Fibroblast of pulmonary artery (primary cell): ENCODE data around the gene LIMK2.
"Not testable (repeated sequence)": the region's sequence is repeated elsewhere in the genome, so short reads cannot be mapped to it uniquely, and the experiment has no call there.

Source experiments
- DNase-seq: peaks from one replicate; pipeline ENCODE4 v3.0.0-alpha.2; 2010; ENCODE audit warnings: low read depth
- H3K4me3 ChIP-seq: replicated peaks from 2 replicates; pipeline ENCODE4 v1.5.1; 2011; ENCODE audit warnings: low read depth, mild to moderate bottlenecking, control low read depth, low read length, moderate library complexity
- CTCF ChIP-seq: IDR thresholded peaks from 2 replicates; pipeline ENCODE4 v1.5.1; 2011; ENCODE audit warnings: mild to moderate bottlenecking, control low read depth, low read length, inconsistent platforms; ENCODE audit errors: missing control alignments

LIMK2 gene

GRCh38 chr22:31179345-31179744 lies 32.8 kb upstream of the LIMK2 start:
- no peak overlapping the region for H3K4me3 ChIP-seq
- TF ChIP-seq CTCF = no peak
- DNase-seq = no peak

- no peak overlapping the region for H3K4me3 ChIP-seq
- TF ChIP-seq CTCF = no peak
- DNase-seq = no peak
These were observed 28.1 kb upstream of the LIMK2 start for GRCh38 chr22:31184015-31184414.

GRCh38 chr22:31185056-31185455 lies 27.0 kb upstream of the LIMK2 start:
- H3K4me3 ChIP-seq = no peak overlapping the region
- DNase-seq = no peak
- no peak for TF ChIP-seq CTCF

GRCh38 chr22:31187627-31188026 lies 24.5 kb upstream of the LIMK2 start:
- TF ChIP-seq CTCF = no peak
- H3K4me3 ChIP-seq = no peak overlapping the region
- DNase-seq = no peak

GRCh38 chr22:31192513-31192912 lies 19.6 kb upstream of the LIMK2 start:
- TF ChIP-seq CTCF = no peak
- H3K4me3 ChIP-seq = no peak overlapping the region
- peak; percentile 49 for DNase-seq

- peak; percentile 4 for DNase-seq
- H3K4me3 ChIP-seq = no peak overlapping the region
- no peak for TF ChIP-seq CTCF
These were observed 19.0 kb upstream of the LIMK2 start for GRCh38 chr22:31193092-31193491.

- not testable (repeated sequence) for H3K4me3 ChIP-seq
These were observed 17.4 kb upstream of the LIMK2 start for GRCh38 chr22:31194681-31195080.

GRCh38 chr22:31199187-31199586 lies 12.9 kb upstream of the LIMK2 start:
- DNase-seq = peak; percentile 6
- TF ChIP-seq CTCF = no peak
- H3K4me3 ChIP-seq = no peak overlapping the region

More at GRCh38 chr22:31194681-31195080, 17.4 kb upstream of the LIMK2 start:
- not testable (repeated sequence) for DNase-seq

GRCh38 chr22:31204352-31204984 lies 7.6 kb upstream of the LIMK2 start:
- not testable (repeated sequence) for H3K4me3 ChIP-seq, DNase-seq

- H3K4me3 ChIP-seq, DNase-seq: not testable (repeated sequence)
These were observed 7.0 kb upstream of the LIMK2 start for GRCh38 chr22:31205059-31205458.

GRCh38 chr22:31206460-31206859 lies 5.6 kb upstream of the LIMK2 start:
- not testable (repeated sequence) for H3K4me3 ChIP-seq, DNase-seq
